Mononuclear cell (primary cell): Measurements from ENCODE around the gene SLIT3. TPM values are rescaled to one million over a fixed set of nuclear protein-coding genes. Genes with fewer than 3 reads are reported as not detected.

Source experiments
- H3K27me3 ChIP-seq: 2 replicates; pipeline ENCODE4 v1.6.0; 2011; ENCODE audit warnings: low read length, control low read depth; ENCODE audit not compliant: insufficient read depth
- H3K4me1 ChIP-seq: 2 replicates; pipeline ENCODE4 v1.5.1; 2011; ENCODE audit warnings: mild to moderate bottlenecking, low read length, control low read depth; ENCODE audit not compliant: insufficient read depth
- H3K4me3 ChIP-seq: 2 replicates; pipeline ENCODE4 v1.5.1; 2011; ENCODE audit warnings: mild to moderate bottlenecking, low read length, moderate library complexity
- H3K9me3 ChIP-seq: 2 replicates; pipeline ENCODE4 v1.5.1; 2011; ENCODE audit warnings: low read depth, mild to moderate bottlenecking, control low read depth, low read length
- total RNA-seq: library from RNA; depleted of rRNA; stranded (reverse); fragments of >200 nt; gene quantifications from one replicate; pipeline ENCODE4 v1.2.3, GENCODE V29; 2012

The SLIT3 gene
- total RNA-seq, 1 donor: 0.10 TPM

DNA sequence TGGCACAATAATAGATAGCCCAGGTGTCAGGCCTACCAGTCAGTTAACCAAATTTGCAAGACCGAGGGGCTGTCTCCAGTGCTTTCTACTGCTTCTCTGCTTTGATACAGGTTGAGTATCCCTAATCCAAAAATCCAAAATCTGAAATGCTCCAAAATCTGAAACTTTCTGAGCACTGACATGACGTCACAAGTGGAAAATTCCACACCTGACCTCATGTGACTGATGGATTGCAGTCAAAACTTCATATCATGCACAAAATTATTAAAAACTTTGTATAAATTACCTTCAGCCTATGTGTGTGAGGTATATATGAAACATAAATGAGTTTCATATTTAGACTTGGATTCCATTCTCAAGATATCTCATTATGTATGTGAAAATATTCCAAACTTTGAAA is 508.3 kb downstream of the SLIT3 start:
- Histone ChIP-seq H3K4me1 (peaks cover 18% of the 10 kb centered on the region), H3K27me3 (no peaks in the 10 kb centered on the region), H3K4me3 (no peak overlapping the region), H3K9me3 (no peaks in the 10 kb centered on the region)

- peaks cover 18% of the 10 kb centered on the region for H3K4me1 ChIP-seq
Measured at GRCh38 chr5:168790671-168791250, 510.2 kb downstream of the SLIT3 start.

DNA sequence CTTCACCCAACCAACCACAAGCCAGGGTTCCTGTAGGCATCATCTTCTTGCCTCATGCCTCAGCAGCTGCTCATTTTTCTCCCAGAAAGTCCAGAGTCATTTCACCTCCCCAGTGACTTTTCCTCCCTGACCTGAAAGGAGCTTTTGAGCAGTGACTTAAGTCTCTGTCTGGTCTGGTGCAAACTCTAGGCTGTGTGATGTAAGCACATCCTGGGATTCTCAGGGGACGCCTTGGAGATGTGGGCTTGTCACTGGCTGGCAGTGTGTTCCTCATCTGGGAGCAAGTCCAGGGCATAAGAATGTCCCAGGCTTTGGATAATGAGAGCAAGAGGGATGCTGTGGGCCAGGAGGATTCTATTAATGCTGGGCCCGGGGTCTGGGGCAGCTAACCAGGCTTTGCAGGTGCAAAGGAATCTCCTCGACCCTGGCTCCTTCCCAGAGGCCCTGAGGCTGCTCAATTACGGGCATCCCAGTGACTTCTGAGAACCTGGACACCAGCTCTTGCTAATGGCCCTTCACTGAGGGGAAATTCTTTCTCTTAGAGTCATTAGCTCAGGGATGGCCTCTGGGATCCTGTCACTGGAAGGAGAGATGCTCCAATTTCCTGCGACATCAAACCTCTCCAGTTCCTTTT is 510.8 kb downstream of the SLIT3 start:
- Histone ChIP-seq H3K4me1 (peaks cover 18% of the 10 kb centered on the region), H3K27me3 (no peaks in the 10 kb centered on the region), H3K9me3 (no peaks in the 10 kb centered on the region), H3K4me3 (no peak overlapping the region)

More at GRCh38 chr5:168790671-168791250, 510.2 kb downstream of the SLIT3 start:
- Histone ChIP-seq H3K4me3 (no peak overlapping the region), H3K27me3 (no peaks in the 10 kb centered on the region), H3K9me3 (no peaks in the 10 kb centered on the region)

DNA sequence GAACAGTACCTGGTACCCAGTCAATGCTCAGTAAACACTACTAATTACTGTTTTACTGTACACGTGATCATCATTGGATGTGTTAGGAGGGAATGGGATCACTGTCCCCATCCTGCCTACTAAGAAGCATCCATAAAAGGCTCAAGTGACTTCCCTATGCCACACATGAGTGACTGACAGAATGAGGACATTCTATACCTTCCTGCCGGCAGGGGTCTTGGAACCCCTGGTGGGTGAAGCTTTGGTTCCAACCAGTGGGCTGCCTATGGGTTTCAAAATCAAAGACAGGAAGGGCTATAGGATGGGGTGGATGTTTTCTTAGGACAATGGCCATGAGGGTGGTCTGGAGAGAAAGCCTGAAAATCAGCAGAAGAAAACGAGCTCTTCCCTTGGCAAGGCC is 512.2 kb downstream of the SLIT3 start:
- Histone ChIP-seq H3K9me3 (no peaks in the 10 kb centered on the region), H3K4me3 (no peak overlapping the region), H3K4me1 (peaks cover 18% of the 10 kb centered on the region), H3K27me3 (no peaks in the 10 kb centered on the region)

DNA sequence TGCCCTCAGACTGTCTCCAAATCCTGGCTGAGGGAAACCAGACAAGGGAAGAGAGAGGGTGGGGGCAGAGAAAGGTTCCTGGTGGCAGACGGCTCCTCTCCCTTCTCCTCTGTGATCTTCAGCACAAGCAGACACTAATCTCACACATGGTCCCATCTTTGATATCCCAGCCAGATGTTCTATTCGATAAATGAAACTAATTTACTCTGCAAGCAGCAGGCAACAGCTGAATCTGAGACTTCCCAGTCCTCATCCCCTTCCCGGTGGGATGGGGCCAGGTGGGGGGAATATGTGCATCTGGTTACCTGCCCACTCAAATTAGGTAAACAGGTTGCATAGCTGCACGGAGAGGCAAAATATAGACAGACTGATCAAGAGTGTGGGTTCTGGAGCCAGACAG is 512.8 kb downstream of the SLIT3 start:
- no peak overlapping the region for H3K4me3 ChIP-seq
- H3K4me1 ChIP-seq: peaks cover 18% of the 10 kb centered on the region
- no peaks in the 10 kb centered on the region for H3K27me3 ChIP-seq
- no peaks in the 10 kb centered on the region for H3K9me3 ChIP-seq

DNA sequence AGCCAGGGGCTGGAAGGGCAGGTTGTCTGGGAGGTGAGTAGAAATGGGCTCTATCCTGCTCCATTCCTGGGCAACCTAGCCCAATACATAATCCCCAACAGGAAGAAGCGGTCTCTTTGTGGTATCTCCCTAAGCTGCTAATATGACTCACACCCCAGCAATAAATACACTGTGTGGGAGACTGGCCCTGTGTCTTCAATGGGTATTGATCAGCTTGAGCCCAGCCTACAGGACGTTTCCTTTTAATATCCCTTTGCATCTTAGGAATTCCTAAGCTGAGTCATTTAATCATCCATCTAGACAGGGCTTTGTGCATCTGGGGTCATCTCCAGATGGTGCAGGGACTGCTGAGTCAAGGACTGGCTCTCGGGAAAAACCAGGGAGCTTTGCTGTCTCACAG is 514.8 kb downstream of the SLIT3 start:
- no peak overlapping the region for H3K4me3 ChIP-seq
- no peaks in the 10 kb centered on the region for H3K27me3 ChIP-seq
- H3K4me1 ChIP-seq: peaks cover 17% of the 10 kb centered on the region
- no peaks in the 10 kb centered on the region for H3K9me3 ChIP-seq

DNA sequence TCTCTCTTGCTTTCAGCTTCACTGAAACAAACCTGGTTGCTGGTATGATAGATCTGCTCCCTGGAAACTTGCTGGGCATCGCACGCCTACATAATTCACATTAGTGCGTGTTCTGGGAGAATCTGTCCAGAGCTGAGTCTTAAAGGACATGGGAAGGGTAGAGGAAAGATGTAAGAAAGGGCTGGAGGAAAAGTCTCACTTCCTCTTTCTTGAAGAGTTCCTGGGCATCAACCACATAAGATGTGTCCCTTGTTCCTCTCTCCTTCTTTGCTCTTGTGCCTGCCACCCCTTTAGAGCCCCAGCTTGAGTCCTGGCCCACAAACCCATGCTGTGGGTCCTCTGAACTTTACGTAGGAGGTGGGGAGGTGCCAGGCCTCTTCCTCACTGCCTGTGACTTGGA is 516.5 kb downstream of the SLIT3 start:
- Histone ChIP-seq H3K27me3 (no peaks in the 10 kb centered on the region), H3K4me1 (no peaks in the 10 kb centered on the region), H3K4me3 (no peak overlapping the region), H3K9me3 (no peaks in the 10 kb centered on the region)

GRCh38 chr5:168781941-168782571 is 518.9 kb downstream of the SLIT3 start:
- no peaks in the 10 kb centered on the region for H3K27me3 ChIP-seq
- H3K9me3 ChIP-seq: no peaks in the 10 kb centered on the region
- no peak overlapping the region for H3K4me3 ChIP-seq
- H3K4me1 ChIP-seq: no peaks in the 10 kb centered on the region

DNA sequence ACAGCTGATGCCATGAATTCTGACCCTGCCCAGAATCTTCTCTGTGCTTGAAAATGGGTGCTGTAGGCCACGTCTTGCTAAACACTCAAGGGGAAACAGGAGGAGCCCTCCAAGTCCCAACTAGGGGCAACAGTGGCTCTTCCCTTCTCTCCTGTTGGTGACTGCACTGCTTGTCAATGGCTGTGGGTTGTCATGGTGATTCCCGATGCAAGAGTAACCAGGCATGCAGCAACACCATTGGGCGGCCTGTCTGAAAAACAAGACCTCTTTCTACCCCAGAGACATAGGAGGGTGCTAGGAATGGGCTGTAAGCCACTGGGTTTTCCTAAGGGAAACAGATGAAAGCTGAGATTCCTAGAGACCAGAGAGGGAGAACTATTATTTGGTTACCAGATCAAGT is 520.1 kb downstream of the SLIT3 start:
- H3K4me3 ChIP-seq: no peak overlapping the region
- H3K9me3 ChIP-seq: no peaks in the 10 kb centered on the region
- no peaks in the 10 kb centered on the region for H3K4me1 ChIP-seq
- no peaks in the 10 kb centered on the region for H3K27me3 ChIP-seq

GRCh38 chr5:168779333-168779732 is 521.6 kb downstream of the SLIT3 start:
- H3K4me3 ChIP-seq: no peak overlapping the region

GRCh38 chr5:168778536-168778935 is 522.4 kb downstream of the SLIT3 start:
- Histone ChIP-seq H3K9me3 (no peaks in the 10 kb centered on the region), H3K4me3 (no peak overlapping the region), H3K27me3 (no peaks in the 10 kb centered on the region), H3K4me1 (no peaks in the 10 kb centered on the region)

More at GRCh38 chr5:168779333-168779732, 521.6 kb downstream of the SLIT3 start:
- Histone ChIP-seq H3K4me1 (no peaks in the 10 kb centered on the region), H3K9me3 (no peaks in the 10 kb centered on the region), H3K27me3 (no peaks in the 10 kb centered on the region)

- no peaks in the 10 kb centered on the region for H3K27me3 ChIP-seq
- H3K9me3 ChIP-seq: no peaks in the 10 kb centered on the region
- no peaks in the 10 kb centered on the region for H3K4me1 ChIP-seq
- no peak overlapping the region for H3K4me3 ChIP-seq
Measured at GRCh38 chr5:168777651-168778050, 523.3 kb downstream of the SLIT3 start.

DNA sequence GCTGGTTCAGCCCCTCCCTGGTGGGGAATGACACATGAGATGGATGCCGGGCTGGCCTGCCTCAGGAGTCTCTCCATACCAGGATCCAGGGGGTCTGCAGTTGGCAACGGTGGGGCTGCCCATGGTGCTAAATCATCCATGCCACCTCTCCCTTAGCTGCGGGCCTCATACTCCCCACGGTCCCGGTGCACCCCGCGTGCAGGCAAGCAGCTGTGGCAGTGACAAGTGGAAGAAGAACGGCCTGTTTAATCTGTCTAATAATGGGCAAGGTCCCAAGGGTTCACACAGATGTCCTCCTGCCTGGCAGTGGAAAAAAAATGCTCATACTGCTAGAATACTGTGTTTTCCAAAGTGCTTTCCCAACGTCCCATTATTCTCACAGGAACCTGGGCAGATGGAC is 524.9 kb downstream of the SLIT3 start:
- no peaks in the 10 kb centered on the region for H3K9me3 ChIP-seq
- H3K27me3 ChIP-seq: no peaks in the 10 kb centered on the region
- H3K4me1 ChIP-seq: no peaks in the 10 kb centered on the region
- no peak overlapping the region for H3K4me3 ChIP-seq

DNA sequence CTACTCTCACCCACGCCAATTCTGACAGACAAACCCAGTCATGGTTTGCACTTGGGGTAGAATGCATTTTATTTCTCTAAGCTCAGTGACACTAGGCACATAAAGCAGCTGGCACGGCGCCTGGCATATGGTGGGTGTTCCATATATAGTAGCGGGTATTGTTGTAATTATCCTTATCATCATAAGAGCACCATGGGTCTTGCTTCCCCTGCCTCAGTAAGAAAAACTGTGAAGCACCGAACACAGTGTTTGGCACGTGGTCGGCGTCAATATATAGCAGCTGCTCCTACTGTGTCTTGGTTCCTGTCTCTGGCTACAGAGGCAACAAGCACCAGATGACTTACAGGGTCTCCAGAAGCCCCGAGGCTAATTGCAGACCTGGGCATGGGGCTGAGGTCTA is 527.7 kb downstream of the SLIT3 start:
- Histone ChIP-seq H3K9me3 (no peaks in the 10 kb centered on the region), H3K4me3 (no peak overlapping the region), H3K4me1 (no peaks in the 10 kb centered on the region), H3K27me3 (no peaks in the 10 kb centered on the region)

DNA sequence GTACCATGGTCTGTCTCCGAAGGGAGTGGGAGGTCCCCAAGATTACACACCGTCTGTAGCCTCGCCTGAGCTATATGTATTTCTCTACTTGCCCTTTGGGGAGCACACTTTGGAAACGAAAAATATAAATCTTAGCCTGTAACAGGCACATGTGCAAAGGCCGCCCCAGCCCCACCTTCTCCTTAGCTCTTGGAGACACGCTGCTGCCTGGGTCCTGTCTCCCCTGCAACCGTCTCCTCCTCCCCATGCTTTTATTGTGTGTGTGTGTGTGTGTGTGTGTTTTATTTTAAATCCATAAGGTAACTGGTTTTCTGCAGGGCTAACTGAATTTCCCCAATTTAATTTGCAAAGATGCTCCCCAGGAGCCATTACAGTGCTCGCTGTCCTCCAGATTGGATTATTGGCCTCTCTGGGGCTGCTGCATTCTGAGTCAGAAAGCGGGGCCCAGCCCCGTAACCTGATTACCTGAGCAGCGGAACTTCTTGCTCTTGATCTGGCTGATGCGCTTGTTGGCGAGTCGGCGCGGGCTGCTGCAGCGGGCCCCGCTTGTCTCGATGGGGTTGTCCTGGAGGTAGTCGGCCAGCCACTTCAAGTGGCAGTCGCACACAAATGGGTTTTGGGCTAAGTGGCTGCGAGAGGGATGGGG is 528.5 kb downstream of the SLIT3 start:
- H3K4me3 ChIP-seq: no peak overlapping the region
- H3K27me3 ChIP-seq: no peaks in the 10 kb centered on the region
- no peaks in the 10 kb centered on the region for H3K9me3 ChIP-seq
- no peaks in the 10 kb centered on the region for H3K4me1 ChIP-seq
